Heart left ventricle (tissue), 13 donors: ENCODE data around the gene PHACTR1.

ENCODE experiments used
- POLR2A ChIP-seq, 2 donors: fragments of 450-650 bp; IDR thresholded peaks; one replicate each; pipeline ENCODE4 v1.6.1; 2017; ENCODE audit warnings: antibody characterized with exemption in 2 of 2, mild to moderate bottlenecking in 2 of 2, moderate library complexity in 2 of 2
- TF ChIP-seq, protein P1 (sequence below), 12 donors: fragments of 200-600 bp; sonication (generic) in 4 of 12; IDR thresholded peaks; one replicate each; pipeline versions ENCODE4 v1.5.0 to v1.8.0; 2018 to 2022; ENCODE audit warnings: antibody characterized with exemption in 12 of 12, mild to moderate bottlenecking in 5 of 12
- donor health status: ischemic (EF 13 %, LVEDD 7.1; RV severe dilation, severe dysfunction).
- donor health status: DM: no; HTN: yes; CAD: no.
- donor health status: DM: no; HTN: no; CAD: no.
- donor health status: ischemic (EF 25% LVEDD 6.9; RV normal size, moderate dysfunction).
- donor health status: ischemic (EF 25% LVEDD 5.7; RV mildly dilated, moderate dysfunction).
- donor health status: ischemic (EF 35%, LVEDD 5.7; RV mildly dilated, moderate dysfunction).
- donor health status: nonischemic (EF 11% LVEDD 7.7; RV severe dilation, severe dysfunction).
- donor health status: DM: yes; HTN: yes; CAD: no.
- donor health status: PGD.
- donor health status: ischemic (EF 29% LVEDD 5.4; RV normal size, mild dysfunction).
- donor health status: nonischemic (EF 23%, LVEDD 6.1; RV moderate dilation, normal function).

DNA sequence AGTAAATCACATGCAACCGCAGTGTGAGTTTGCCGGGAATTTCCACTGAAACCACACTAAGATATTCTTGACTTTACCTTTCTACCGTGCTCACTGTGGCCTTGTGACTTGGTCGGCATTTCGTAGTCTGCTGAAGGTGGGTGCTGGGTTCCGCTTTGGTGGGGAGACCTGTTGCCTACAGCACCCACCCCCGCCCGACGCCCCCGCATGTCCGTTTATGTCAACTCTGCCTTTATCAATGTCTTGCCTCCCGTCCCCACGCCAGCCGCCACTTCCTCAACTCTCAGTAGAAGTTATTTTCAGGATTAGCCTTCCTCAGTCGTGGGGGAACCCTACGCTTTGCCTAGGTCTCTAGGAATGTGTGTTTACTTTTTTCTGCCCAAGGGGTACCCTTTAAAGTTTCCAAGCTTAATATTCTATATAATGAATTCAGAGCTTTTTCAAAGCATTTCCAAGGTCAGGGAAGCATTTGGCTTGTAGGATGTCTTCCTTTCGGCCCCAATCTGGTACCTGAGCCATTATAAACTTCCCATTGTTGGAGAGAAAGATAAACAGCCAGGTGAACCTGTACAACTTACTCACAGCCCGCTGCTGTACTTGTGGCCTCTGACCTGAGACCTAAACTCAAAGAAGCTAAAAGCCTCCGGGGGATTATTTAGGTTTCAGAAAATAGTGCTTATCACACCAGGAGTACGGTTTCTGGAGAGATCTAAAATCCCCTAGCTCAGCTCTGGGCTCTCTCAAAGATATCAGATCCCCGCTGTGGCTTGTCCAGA is 557.6 kb downstream of the PHACTR1 start:
- TF ChIP-seq, protein P1, sequence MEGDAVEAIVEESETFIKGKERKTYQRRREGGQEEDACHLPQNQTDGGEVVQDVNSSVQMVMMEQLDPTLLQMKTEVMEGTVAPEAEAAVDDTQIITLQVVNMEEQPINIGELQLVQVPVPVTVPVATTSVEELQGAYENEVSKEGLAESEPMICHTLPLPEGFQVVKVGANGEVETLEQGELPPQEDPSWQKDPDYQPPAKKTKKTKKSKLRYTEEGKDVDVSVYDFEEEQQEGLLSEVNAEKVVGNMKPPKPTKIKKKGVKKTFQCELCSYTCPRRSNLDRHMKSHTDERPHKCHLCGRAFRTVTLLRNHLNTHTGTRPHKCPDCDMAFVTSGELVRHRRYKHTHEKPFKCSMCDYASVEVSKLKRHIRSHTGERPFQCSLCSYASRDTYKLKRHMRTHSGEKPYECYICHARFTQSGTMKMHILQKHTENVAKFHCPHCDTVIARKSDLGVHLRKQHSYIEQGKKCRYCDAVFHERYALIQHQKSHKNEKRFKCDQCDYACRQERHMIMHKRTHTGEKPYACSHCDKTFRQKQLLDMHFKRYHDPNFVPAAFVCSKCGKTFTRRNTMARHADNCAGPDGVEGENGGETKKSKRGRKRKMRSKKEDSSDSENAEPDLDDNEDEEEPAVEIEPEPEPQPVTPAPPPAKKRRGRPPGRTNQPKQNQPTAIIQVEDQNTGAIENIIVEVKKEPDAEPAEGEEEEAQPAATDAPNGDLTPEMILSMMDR (IDR thresholded peaks at IDR 0.05): no peak
- TF ChIP-seq POLR2A (IDR thresholded peaks at IDR 0.05): no peak
